HG03060 (cell line): Measurements from ENCODE around the gene CD1B.
"Not testable (repeated sequence)": the region's sequence is repeated elsewhere in the genome, so short reads cannot be mapped to it uniquely, and the experiment has no call there.

ENCODE experiments used
- ATAC-seq: cut with Tn5 transposase; IDR thresholded peaks from one replicate; pipeline ENCODE4 v1.9.1; 2021; ENCODE audit warnings: low read depth, moderate number of reproducible peaks; ENCODE audit not compliant: unreplicated experiment

The CD1B gene

GRCh38 chr1:158329733-158330132, 1.6 kb downstream of the CD1B start:
- no peak for ATAC-seq

GRCh38 chr1:158329300-158329699, 2.0 kb downstream of the CD1B start:
- ATAC-seq, result no peak

DNA sequence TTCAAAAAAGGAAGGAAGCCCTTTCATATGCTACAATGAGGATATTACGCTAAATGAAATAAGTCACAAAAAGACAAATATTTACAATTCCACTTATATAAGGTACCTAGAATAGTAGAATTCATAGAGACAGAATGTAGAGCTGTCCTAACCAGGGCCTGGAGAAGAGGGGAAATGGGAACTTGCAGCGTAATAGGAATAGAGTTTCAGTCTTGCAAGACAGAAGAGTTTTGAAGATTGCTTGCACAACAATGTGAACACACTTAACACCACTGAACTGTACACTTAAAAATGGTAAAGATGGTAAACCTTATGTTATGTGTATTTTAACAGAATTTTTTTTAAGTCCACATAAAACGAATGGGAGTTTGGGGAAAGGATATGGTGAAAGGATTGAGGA, 2.9 kb downstream of the CD1B start:
- no peak for ATAC-seq

DNA sequence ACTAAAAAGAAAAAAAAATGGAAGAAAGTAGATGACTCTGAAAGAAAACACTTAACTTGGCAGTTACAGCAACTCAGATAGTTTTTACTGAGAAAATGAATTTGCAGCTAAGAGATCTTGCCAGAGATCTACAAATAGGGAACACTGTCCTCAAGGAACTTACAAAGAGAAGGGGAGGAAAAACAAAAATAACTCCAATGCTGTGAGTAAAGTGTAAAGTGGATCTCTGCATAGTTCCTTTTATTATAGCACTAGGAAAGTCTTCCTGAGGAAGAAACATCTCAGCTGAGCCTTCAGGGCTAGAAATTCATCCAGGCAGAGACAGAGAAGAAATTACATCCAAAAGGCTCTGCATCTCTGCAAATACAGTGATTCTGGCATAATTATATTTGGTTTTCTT, 3.9 kb downstream of the CD1B start:
- no peak for ATAC-seq

- no peak for ATAC-seq
Observed at GRCh38 chr1:158324395-158324794, 6.9 kb downstream of the CD1B start.

DNA sequence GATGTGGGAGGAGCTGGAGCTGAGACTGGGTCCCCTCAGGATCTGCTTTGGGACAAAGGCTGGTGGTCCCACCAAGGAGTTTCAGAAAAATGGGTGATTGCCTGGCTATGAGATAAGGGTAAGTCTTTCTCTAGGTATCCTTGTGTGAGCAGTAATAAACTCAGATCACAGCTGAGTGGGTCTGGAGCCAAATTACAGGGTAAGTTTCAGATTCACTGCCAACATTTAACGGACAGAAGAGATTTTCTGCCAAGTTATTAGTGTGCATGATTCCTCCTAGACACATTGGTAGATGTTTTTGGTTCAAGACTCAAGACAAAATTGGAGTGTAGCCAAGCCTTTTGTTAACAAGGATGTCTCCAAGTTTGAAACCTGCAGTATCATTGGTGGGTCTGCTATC, 7.5 kb downstream of the CD1B start:
- ATAC-seq, result no peak

- ATAC-seq, result no peak
Observed at GRCh38 chr1:158311066-158311465, 20.3 kb downstream of the CD1B start.

DNA sequence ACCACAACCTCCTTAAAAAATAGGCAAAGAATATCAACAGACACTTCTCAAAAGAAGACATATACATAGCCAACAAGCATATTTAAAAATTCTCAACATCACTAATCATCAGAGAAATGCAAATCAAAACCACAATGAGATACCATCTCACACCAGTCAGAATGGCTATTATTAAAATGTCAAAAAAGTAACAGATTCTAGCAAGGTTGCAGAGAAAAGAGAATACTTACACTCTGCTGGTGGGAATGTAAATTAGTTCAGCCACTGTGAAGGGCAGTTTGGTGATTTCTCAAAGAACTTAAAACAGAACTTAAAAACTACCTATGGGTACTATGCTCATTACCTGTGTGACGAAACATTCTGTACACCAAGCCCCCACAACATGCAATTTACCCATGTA, 20.7 kb downstream of the CD1B start:
- ATAC-seq, result peak; percentile 60

DNA sequence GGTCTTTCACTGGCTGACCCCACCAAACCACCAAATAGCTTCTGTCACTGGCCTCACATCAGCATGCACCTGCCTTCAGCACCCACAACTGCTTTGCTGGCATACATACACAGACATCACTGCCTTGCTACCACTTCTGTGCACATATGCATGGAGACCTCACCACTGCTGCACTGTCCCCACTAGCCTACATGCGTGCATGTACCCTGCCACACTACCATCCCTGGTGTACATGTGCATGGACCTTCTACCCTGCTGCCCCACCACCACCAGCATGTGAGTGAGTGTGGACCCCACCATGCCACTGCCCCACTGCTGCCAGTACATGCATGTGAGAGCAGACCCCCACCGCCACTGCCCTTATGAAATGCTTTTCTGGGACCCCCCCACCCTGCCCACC, 35.5 kb downstream of the CD1B start:
- no peak for ATAC-seq

DNA sequence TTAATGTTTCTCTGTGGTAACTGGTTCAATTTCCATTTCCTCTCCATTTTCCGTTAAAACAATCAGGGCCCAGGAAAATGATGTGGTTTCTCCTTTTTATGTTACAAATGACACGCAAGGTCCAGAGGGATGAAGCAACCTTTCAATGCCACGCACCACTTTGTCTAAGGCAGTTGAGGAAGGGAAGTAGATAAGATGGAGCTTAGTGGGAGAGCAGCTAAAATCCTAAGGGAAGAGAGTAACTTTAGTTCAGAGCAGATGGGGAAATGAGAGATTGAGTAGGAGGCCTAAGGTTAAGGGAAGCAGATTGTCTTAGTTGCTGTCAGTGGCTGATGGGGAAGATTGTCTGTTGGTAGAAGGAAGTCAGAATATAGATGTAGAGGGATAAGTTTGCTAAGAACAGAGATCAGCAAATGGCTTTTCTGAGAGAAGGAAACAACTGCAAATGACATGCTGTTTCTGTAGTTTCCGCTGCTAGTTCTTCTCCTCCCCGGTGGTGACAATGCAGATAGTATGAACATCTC, 40.9 kb downstream of the CD1B start:
- no peak for ATAC-seq

DNA sequence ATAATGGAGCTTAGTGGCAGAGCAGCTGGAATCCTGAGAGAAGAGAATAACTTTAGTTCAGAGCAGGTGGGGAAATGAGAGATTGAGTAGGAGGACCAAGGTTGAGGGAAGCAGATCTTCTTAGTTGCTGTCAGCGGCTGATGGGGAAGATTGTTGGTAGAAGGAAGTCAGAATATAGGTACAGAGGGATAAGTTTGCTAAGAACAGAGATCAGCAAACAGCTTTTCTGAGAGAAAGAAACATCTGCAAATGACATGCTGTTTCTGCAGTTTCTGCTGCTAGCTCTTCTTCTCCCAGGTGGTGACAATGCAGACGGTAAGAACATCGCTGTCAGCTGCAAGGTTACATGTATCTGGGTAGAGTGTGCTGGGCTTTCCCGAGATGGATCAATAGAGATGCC, 41.5 kb downstream of the CD1B start, which contains the start of gene CD1C:
TSS of gene CD1C (plus strand) at position 113 of the 400 bp plus-strand sequence. CDS start at position 255, 142 bp downstream.
- no peak for ATAC-seq

GRCh38 chr1:158286941-158287346, 44.4 kb downstream of the CD1B start:
- ATAC-seq, result no peak

GRCh38 chr1:158286487-158286886, 44.8 kb downstream of the CD1B start:
- ATAC-seq, result no peak

GRCh38 chr1:158285756-158286241, 45.5 kb downstream of the CD1B start:
- ATAC-seq, result peak; percentile 41

DNA sequence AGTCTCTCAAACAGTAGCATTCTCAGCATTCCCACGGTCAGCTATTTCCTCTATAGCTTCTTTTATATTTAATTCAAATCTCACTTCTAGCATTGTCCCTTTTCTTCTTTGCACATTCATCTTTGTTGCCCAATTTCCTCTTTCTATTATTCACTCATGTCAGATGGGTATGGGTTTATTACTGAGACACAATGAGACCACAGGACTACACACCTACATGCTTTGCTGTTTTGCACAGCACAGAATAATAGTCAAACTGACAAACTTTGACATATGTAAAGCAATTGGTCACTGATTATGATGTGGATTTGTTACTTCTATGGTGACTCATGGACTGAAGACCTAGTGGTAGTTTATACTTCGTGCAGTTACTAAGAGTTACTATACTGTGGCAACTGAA, 47.4 kb downstream of the CD1B start:
- ATAC-seq, result peak; percentile 58

GRCh38 chr1:158282421-158282820, 48.9 kb downstream of the CD1B start:
- ATAC-seq, result not testable (repeated sequence)
